GM12801 (cell line): Measurements from ENCODE around the gene KDM4B.

Experiments
- CTCF ChIP-seq: IDR thresholded peaks from one replicate; pipeline ENCODE4 v1.5.1; 2011; ENCODE audit warnings: control low read depth; ENCODE audit not compliant: insufficient read length; ENCODE audit errors: extremely low read depth

KDM4B gene

GRCh38 chr19:5119297-5119998, 150.5 kb downstream of the KDM4B start:
- no peak for TF ChIP-seq CTCF

GRCh38 chr19:5120321-5120720, 151.4 kb downstream of the KDM4B start:
- no peak for TF ChIP-seq CTCF

GRCh38 chr19:5120833-5121232, 151.9 kb downstream of the KDM4B start:
- TF ChIP-seq CTCF: no peak

GRCh38 chr19:5121266-5122120, 152.6 kb downstream of the KDM4B start:
- no peak for TF ChIP-seq CTCF

GRCh38 chr19:5122121-5122400, 153.1 kb downstream of the KDM4B start:
- TF ChIP-seq CTCF: no peak

GRCh38 chr19:5122671-5123409, 153.9 kb downstream of the KDM4B start:
- TF ChIP-seq CTCF: no peak

GRCh38 chr19:5123646-5124045, 154.7 kb downstream of the KDM4B start:
- no peak for TF ChIP-seq CTCF
